Measurements from ENCODE around the gene GGCX. TPM values are rescaled to one million over a fixed set of nuclear protein-coding genes. Genes with fewer than 3 reads are reported as not detected.

The GGCX gene
- total and polyA plus RNA-seq, 2 of the 13 experiments (the other 11 are each of a cell fraction or from before 2014, with no cell fraction given), result 72.5 to 103 TPM

- TF ChIP-seq HMGXB4 (CRISPR knock-in tag; IDR thresholded peaks at IDR 0.05; ENCODE audit: borderline replicate concordance in 1 of 2, low read depth in 1 of 2), result no peak
- TF ChIP-seq EZH2 (conservative IDR thresholded peaks at IDR 0.05; ENCODE audit: low read depth, low read length), result no peak
- TF ChIP-seq FOSL1 (CRISPR knock-in tag; IDR thresholded peaks at IDR 0.05; ENCODE audit: borderline replicate concordance), result no peak
- TF ChIP-seq CREB1 (IDR thresholded peaks at IDR 0.05), result no peak
- TF ChIP-seq CREB1 (CRISPR knock-in tag; IDR thresholded peaks at IDR 0.05), result no peak
- TF ChIP-seq DRAP1 (CRISPR knock-in tag; IDR thresholded peaks at IDR 0.05), result no peak
- TF ChIP-seq ZNF792 (CRISPR knock-in tag; IDR thresholded peaks at IDR 0.05), result no peak
- 0 out of 2 replicates have a peak, but pooled peaks have one; percentile 30 for TF ChIP-seq PATZ1 (CRISPR knock-in tag; IDR thresholded peaks at IDR 0.05)
- no peak for TF ChIP-seq CEBPG (CRISPR knock-in tag; IDR thresholded peaks at IDR 0.05)
- TF ChIP-seq GATA4 (IDR thresholded peaks at IDR 0.05; ENCODE audit: borderline replicate concordance, low read depth), result no peak
- TF ChIP-seq NCOA2 (CRISPR knock-in tag; IDR thresholded peaks at IDR 0.05), result no peak
- no peak for TF ChIP-seq CC2D1A (CRISPR knock-in tag; IDR thresholded peaks at IDR 0.05)
- TF ChIP-seq KLF12 (CRISPR knock-in tag; IDR thresholded peaks at IDR 0.05; ENCODE audit: borderline replicate concordance), result no peak
- no peak for TF ChIP-seq ZNF333 (CRISPR knock-in tag; IDR thresholded peaks at IDR 0.05; ENCODE audit: borderline replicate concordance)
- TF ChIP-seq DZIP1 (CRISPR knock-in tag; IDR thresholded peaks at IDR 0.05), result no peak
- no peak for TF ChIP-seq ZNF780A (CRISPR knock-in tag; IDR thresholded peaks at IDR 0.05)
- no peak for TF ChIP-seq HDAC6 (IDR thresholded peaks at IDR 0.05; ENCODE audit: low read depth, low read length)
- no peak for TF ChIP-seq ZNF784 (CRISPR knock-in tag; IDR thresholded peaks at IDR 0.05; ENCODE audit: borderline replicate concordance)
- TF ChIP-seq HCFC1 (IDR thresholded peaks at IDR 0.05; ENCODE audit: low read depth, low read length), result no peak
- no peak for TF ChIP-seq NR2F1 (CRISPR knock-in tag; IDR thresholded peaks at IDR 0.05)
- TF ChIP-seq MEIS2 (CRISPR knock-in tag; IDR thresholded peaks at IDR 0.05), result no peak
- no peak for TF ChIP-seq ARHGAP35 (CRISPR knock-in tag; IDR thresholded peaks at IDR 0.05; ENCODE audit: borderline replicate concordance)
- TF ChIP-seq U2AF2 (IDR thresholded peaks at IDR 0.05; ENCODE audit: low read depth, low read length), result no peak
These were observed 38.4 kb upstream of the GGCX start (continued) for GRCh38 chr2:85599468-85600234.

Measured in HepG2 (cell line).